Endothelial cell (in vitro differentiated cells): ENCODE results near the gene ITPK1. TPM values are rescaled to one million over a fixed set of nuclear protein-coding genes. Genes with fewer than 3 reads are reported as not detected.

Experiments
- DNase-seq: peaks from one replicate; pipeline ENCODE4 v3.0.0; 2021; ENCODE audit warnings: low spot score
- H3K27ac Mint-ChIP-seq: one replicate; pipeline ENCODE4 v1.8.0; 2021; ENCODE audit warnings: mixed read lengths, inconsistent platforms; ENCODE audit not compliant: unreplicated experiment
- H3K27me3 Mint-ChIP-seq: one replicate; pipeline ENCODE4 v1.8.0; 2021; ENCODE audit warnings: mild to moderate bottlenecking, moderate library complexity, mixed read lengths, inconsistent platforms; ENCODE audit not compliant: unreplicated experiment
- H3K36me3 Mint-ChIP-seq: one replicate; pipeline ENCODE4 v1.8.0; 2021; ENCODE audit warnings: mild to moderate bottlenecking, low read depth, mixed read lengths, inconsistent platforms; ENCODE audit not compliant: unreplicated experiment
- H3K4me1 Mint-ChIP-seq: one replicate; pipeline ENCODE4 v1.8.0; 2021; ENCODE audit warnings: mild to moderate bottlenecking, mixed read lengths, inconsistent platforms; ENCODE audit not compliant: unreplicated experiment
- H3K4me3 Mint-ChIP-seq: one replicate; pipeline ENCODE4 v1.8.0; 2021; ENCODE audit warnings: mild to moderate bottlenecking, mixed read lengths, inconsistent platforms; ENCODE audit not compliant: unreplicated experiment
- H3K9me3 Mint-ChIP-seq: one replicate; pipeline ENCODE4 v1.8.0; 2021; ENCODE audit warnings: mixed read lengths, inconsistent platforms; ENCODE audit not compliant: unreplicated experiment
- CTCF ChIP-seq: fragments of 200-600 bp; sonication (generic); IDR thresholded peaks from one replicate; pipeline ENCODE4 v1.5.0; 2021; ENCODE audit warnings: antibody characterized with exemption; ENCODE audit not compliant: unreplicated experiment
- total RNA-seq: library from RNA; stranded (reverse); fragmentation: NEBNext Ultra II Directional; extraction: Animal tissue kit (Norgen Biotek cat#: 25700); gene quantifications from one replicate; pipeline ENCODE4 v1.2.1, GENCODE V29; 2021; ENCODE audit not compliant: unreplicated experiment

The ITPK1 gene
- total RNA-seq, 1 donor from 2014 or later, result 39.2 TPM

- no peaks in the 10 kb centered on the region for H3K36me3 Mint-ChIP-seq
- no peak overlapping the region for H3K4me3 Mint-ChIP-seq
- no peak for DNase-seq
- peaks cover 10% of the 10 kb centered on the region for H3K27me3 Mint-ChIP-seq
- no peaks in the 10 kb centered on the region for H3K4me1 Mint-ChIP-seq
- TF ChIP-seq CTCF, result no peak
- H3K9me3 Mint-ChIP-seq, result no peaks in the 10 kb centered on the region
- no peak overlapping the region for H3K27ac Mint-ChIP-seq
These were observed 212.4 kb downstream of the ITPK1 start for GRCh38 chr14:92903359-92903758.

- Mint-ChIP-seq H3K9me3 (no peaks in the 10 kb centered on the region), H3K36me3 (no peaks in the 10 kb centered on the region), H3K4me3 (no peak overlapping the region), H3K4me1 (no peaks in the 10 kb centered on the region), H3K27ac (no peak overlapping the region), H3K27me3 (peaks cover 10% of the 10 kb centered on the region)
- no peak for TF ChIP-seq CTCF
- no peak for DNase-seq
These were observed 213.0 kb downstream of the ITPK1 start for GRCh38 chr14:92902726-92903125.

- DNase-seq, result no peak
- Mint-ChIP-seq H3K27ac (no peak overlapping the region), H3K36me3 (no peaks in the 10 kb centered on the region), H3K27me3 (peaks cover 7% of the 10 kb centered on the region), H3K9me3 (no peaks in the 10 kb centered on the region), H3K4me3 (no peak overlapping the region), H3K4me1 (no peaks in the 10 kb centered on the region)
- no peak for TF ChIP-seq CTCF
These were observed 213.5 kb downstream of the ITPK1 start for GRCh38 chr14:92902191-92902590.

GRCh38 chr14:92900660-92901059 is 215.1 kb downstream of the ITPK1 start:
- TF ChIP-seq CTCF, result no peak
- H3K36me3 Mint-ChIP-seq, result no peaks in the 10 kb centered on the region
- peaks cover 5% of the 10 kb centered on the region for H3K27me3 Mint-ChIP-seq
- H3K9me3 Mint-ChIP-seq, result no peaks in the 10 kb centered on the region
- H3K4me3 Mint-ChIP-seq, result no peak overlapping the region
- DNase-seq, result no peak
- no peaks in the 10 kb centered on the region for H3K4me1 Mint-ChIP-seq
- no peak overlapping the region for H3K27ac Mint-ChIP-seq

- Mint-ChIP-seq H3K9me3 (no peaks in the 10 kb centered on the region), H3K27me3 (peaks cover 5% of the 10 kb centered on the region), H3K4me3 (no peak overlapping the region), H3K36me3 (no peaks in the 10 kb centered on the region), H3K27ac (peak overlapping the region; percentile 61), H3K4me1 (no peaks in the 10 kb centered on the region)
- DNase-seq, result no peak
- no peak for TF ChIP-seq CTCF
These were observed 217.1 kb downstream of the ITPK1 start for GRCh38 chr14:92898566-92899131.
